Cardiac fibroblast (primary cell): Measurements from ENCODE around the gene MED16.

Experiments
- DNase-seq, 2 donors: peaks; one replicate each; pipeline versions ENCODE4 v3.0.0 to v3.0.0-alpha.2; 2010; ENCODE audit warnings: low read depth in 2 of 2
- H3K4me3 ChIP-seq, 2 donors: replicated peaks in 1 of 2; 1 replicate in 1 of 2; 2 replicates in 1 of 2; pipeline ENCODE4 v1.5.1; 2011; ENCODE audit warnings: low read depth in 2 of 2, low read length in 2 of 2, mild to moderate bottlenecking in 2 of 2, moderate library complexity in 1 of 2
- TF ChIP-seq, protein P1 (sequence below): IDR thresholded peaks from one replicate; pipeline ENCODE4 v1.5.1; 2011; ENCODE audit warnings: low read depth, mild to moderate bottlenecking, low read length, inconsistent platforms

Gene MED16

DNA sequence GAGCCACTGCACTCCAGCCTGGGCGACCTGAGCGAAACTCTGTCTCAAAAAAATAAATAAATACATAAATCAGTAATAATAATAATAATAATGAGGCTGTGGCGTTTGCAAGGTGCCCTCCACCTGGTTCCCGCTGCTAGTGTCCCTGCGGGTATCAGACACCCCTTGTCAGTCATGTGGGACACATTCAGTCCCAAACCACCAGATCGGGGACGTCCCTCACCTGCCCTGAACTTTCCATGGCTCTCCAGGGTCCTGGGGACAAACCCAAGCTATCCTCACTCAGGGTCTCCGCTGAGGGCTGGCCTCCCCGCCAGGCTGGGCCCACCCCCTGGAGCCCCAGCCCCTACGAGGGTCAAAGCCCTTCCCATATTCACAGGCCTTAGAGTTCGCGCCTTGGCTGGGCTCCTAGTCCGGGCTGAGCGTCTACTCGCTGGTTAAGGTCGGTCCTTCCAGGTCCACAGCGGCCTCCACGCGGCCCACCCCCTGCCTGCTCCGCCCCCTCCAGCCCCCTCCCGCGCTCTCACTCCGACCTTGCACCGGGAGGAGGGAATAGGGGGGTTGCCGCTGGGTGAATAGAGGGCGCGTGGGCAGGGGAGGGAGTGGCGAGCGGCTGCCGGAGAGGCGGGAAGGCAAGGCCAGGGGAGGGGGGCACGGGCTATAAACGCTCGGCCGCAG is 23.8 kb upstream of the MED16 start:
- no peak overlapping the region for H3K4me3 ChIP-seq
- DNase-seq, result no peak
- TF ChIP-seq, protein P1, sequence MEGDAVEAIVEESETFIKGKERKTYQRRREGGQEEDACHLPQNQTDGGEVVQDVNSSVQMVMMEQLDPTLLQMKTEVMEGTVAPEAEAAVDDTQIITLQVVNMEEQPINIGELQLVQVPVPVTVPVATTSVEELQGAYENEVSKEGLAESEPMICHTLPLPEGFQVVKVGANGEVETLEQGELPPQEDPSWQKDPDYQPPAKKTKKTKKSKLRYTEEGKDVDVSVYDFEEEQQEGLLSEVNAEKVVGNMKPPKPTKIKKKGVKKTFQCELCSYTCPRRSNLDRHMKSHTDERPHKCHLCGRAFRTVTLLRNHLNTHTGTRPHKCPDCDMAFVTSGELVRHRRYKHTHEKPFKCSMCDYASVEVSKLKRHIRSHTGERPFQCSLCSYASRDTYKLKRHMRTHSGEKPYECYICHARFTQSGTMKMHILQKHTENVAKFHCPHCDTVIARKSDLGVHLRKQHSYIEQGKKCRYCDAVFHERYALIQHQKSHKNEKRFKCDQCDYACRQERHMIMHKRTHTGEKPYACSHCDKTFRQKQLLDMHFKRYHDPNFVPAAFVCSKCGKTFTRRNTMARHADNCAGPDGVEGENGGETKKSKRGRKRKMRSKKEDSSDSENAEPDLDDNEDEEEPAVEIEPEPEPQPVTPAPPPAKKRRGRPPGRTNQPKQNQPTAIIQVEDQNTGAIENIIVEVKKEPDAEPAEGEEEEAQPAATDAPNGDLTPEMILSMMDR, result no peak

DNA sequence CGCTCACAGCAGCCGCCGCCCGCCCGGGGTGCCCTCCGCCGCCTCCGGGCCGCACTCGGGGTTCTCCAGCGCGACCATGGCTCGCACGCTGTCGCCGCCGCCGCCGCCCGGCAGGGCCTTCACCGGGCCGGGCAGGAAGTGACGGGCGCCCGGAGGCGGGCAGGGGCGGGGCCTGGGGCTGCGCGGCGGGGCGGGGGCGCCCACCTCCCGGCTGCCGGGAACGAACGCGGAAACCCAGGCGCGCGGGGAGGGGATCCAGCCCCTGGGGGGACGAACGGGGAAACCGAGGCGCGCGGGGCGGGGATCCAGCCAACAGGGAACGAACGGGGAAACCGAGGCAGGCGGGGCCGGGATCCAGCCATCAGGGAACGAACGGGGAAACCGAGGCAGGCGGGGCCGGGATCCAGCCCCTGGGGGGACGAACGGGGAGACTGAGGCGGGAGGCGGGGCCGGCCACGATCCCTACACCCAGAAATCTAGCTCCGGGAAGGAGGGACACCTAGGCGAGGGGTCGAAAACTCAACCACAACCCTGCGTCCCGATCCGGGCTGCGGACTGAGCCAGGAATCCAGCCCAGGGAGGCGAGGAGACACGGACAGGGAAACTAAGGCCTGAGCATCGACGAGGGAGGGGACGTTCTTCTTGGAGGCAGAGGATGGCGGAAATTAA is 20.2 kb upstream of the MED16 start, which contains the start of gene R3HDM4:
TSS of gene R3HDM4 (minus strand) at position 140 of the 669 bp plus-strand sequence. CDS start at position 78, 62 bp downstream.
- DNase-seq, result peak; percentile 46 to 71
- H3K4me3 ChIP-seq, result peak within 1 kb of the TSS; percentile 92 to 94
- TF ChIP-seq, protein P1, result no peak

DNA sequence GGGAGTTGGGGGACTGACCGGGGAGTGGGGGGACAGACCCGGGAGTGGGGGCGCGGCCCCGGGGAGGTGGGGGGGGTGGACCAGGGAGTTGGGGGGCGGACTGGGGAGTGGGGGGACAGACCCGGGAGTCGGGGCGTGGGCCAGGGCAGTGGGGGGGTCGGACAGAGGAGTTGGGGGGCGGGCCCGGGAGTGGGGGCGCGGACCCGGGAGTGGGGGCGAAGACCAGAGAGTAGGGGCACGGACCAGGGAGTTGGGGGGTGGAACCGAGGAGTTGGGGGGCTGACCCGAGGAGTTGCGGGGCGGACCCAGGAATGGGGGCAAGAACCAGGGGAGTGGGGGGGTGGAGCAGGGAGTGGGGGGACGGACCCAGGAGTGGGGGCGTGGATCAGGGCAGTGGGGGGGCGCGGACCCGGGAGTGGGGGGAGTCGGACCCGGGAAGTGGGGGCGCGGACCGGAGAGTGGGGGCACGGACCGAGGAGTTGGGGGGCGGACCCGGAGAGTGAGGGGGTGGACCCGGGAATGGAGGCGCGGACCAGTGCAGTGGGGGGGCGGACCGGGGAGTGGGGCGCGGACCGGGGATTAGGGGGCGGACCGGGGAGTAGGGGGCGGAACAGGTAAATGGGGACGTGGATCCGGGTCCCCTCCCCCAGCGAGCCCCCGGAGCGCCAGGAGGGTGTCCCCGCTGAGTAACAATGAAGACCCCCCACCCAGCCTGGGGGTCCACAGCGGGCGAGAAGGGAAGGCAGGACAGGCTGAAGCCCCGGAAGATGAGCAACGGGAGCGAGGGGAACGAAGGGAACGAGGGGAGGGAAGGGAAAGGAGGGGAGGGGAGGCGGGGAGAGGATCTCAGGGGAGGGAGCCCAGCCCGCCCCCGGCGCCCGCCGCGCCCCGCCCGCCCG is 19.4 kb upstream of the MED16 start:
- DNase-seq, result no peak
- peak overlapping the region; percentile 92 to 94 for H3K4me3 ChIP-seq
- TF ChIP-seq, protein P1, result no peak

DNA sequence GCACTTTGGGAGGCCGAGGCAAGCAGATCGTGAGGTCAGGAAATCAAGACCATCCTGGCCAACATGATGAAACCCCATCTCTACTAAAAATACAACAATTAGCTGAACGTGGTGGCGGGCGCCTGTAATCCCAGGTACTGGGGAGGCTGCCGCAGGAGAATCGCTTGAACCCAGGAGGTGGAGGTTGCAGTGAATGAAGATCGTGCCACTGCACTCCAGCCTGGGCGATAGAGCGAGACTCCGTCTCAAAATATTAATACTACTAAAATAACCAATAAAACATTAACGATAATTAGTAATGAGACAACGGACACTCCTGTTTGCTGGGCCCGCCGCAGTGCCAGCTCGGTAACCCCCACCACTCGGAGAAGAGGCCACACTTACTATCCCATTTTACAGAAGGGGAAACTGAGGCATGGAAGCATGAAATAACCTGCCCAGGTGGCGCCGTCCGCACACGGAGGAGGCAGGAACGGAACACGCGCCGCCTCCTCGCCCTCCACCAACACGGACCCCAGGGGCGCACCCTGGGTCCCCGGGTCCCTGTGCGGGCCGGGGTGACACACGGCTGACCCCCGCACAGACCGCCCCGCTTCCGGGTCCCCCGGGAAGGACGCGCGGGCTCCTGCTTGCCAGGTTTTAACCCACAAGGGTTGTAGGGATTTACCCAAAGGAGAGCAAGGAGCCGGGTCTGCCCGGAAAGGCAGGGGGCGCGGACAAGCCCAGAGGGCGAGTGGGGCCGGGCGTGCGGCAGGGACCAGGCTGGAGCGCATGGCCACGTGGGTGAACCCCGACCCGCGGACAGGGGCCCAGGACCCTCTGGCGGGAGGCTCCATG is 18.4 kb upstream of the MED16 start:
- TF ChIP-seq, protein P1, result no peak
- H3K4me3 ChIP-seq, result peak overlapping the region; percentile 13 to 38
- DNase-seq, result no peak

DNA sequence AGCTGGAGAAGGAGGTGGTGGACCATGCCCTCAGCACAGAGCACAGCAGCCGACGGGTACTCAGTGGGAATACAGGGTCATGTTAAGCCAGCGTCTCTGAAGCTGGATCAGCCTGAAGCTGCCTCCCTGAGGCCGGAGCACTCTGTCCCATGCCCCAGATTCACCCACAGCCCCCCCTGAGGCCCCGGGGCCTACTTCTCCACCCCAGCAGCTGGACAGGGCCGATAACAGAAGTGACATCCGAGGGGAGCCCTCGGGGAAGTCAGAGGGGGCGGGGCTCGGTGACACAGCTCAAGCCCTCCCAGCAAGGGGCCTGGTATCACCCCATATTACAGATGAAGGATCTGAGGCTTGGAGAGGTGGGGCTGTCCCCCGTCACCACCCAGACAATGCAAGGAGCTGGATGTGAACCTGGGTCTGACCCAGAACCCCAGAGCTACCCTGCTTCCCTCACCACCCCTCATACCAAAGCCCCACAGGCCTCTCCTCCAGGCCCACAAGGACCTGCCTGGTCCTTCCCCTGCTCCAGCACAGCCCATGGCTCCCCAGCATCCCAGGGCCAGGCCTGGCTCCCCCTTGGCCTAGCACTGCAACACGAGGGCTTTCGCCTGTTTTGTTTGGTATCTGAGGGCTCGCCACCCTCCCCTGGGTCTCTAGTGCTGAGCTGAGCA is 14.3 kb upstream of the MED16 start:
- DNase-seq, result no peak
- H3K4me3 ChIP-seq, result no peak overlapping the region
- TF ChIP-seq, protein P1, result no peak
